Endothelial cell of umbilical vein (primary cell): ENCODE results near the gene DMRTC2.

Experiments
- EZH2 ChIP-seq: IDR thresholded peaks from 2 replicates; pipeline ENCODE4 v1.6.1; 2012; ENCODE audit warnings: borderline replicate concordance, low read depth, mild to moderate bottlenecking, moderate library complexity, low read length, inconsistent platforms; ENCODE audit not compliant: severe bottlenecking
- MYC ChIP-seq: IDR thresholded peaks from one replicate; pipeline ENCODE4 v1.6.1; 2011; ENCODE audit warnings: mild to moderate bottlenecking, low read depth, low read length
- POLR2A ChIP-seq: IDR thresholded peaks from 2 replicates; pipeline ENCODE4 v1.6.1; 2012; ENCODE audit warnings: low read depth, mild to moderate bottlenecking, control low read depth, low read length
- TF ChIP-seq, protein P1 (sequence below), 2 donors: IDR thresholded peaks; 1 replicate in 1 of 2; 2 replicates in 1 of 2; pipeline ENCODE4 v1.5.1; 2011; ENCODE audit warnings: low read length in 2 of 2, mild to moderate bottlenecking in 2 of 2, moderate library complexity in 2 of 2, control low read depth in 1 of 2, inconsistent platforms in 1 of 2, low read depth in 1 of 2; ENCODE audit not compliant: insufficient read depth in 1 of 2; ENCODE audit errors: extremely low read depth in 1 of 2
- TF ChIP-seq, protein P2 (sequence below): IDR thresholded peaks from 2 replicates; pipeline ENCODE4 v1.6.1; 2011; ENCODE audit not compliant: insufficient read depth, insufficient read length

DNA sequence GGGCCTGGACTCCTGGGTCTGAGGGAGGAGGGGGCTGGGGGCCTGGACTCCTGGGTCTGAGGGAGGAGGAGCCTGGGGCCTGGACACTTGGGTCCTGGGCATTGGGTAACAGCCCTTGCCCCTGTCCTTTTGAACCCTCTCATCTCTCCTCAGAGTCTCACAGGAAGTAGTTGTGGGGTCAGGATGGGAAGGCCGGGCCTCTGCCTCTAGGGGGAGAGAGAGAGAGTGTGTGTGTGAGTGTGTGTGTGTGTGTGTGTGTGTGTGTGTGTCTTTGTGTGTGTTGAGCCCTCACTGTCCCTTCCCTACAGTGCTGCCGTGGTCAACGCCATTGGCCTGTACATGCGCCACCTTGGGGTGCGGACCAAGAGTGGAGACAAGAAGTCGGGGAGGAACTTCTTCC is 49.1 kb downstream of the DMRTC2 start:
- TF ChIP-seq, protein P1, sequence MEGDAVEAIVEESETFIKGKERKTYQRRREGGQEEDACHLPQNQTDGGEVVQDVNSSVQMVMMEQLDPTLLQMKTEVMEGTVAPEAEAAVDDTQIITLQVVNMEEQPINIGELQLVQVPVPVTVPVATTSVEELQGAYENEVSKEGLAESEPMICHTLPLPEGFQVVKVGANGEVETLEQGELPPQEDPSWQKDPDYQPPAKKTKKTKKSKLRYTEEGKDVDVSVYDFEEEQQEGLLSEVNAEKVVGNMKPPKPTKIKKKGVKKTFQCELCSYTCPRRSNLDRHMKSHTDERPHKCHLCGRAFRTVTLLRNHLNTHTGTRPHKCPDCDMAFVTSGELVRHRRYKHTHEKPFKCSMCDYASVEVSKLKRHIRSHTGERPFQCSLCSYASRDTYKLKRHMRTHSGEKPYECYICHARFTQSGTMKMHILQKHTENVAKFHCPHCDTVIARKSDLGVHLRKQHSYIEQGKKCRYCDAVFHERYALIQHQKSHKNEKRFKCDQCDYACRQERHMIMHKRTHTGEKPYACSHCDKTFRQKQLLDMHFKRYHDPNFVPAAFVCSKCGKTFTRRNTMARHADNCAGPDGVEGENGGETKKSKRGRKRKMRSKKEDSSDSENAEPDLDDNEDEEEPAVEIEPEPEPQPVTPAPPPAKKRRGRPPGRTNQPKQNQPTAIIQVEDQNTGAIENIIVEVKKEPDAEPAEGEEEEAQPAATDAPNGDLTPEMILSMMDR (IDR thresholded peaks at IDR 0.05; ENCODE audit: extremely low read depth in 1 of 2, insufficient read depth in 1 of 2, low read depth in 1 of 2, low read length in 2 of 2): peak in 1 of 2 donors; percentile 10
- TF ChIP-seq EZH2 (no peak), POLR2A (no peak), MYC (no peak)
- TF ChIP-seq, protein P2, sequence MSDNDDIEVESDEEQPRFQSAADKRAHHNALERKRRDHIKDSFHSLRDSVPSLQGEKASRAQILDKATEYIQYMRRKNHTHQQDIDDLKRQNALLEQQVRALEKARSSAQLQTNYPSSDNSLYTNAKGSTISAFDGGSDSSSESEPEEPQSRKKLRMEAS: no peak
